Measurements from ENCODE around the gene DOCK10.

DNA sequence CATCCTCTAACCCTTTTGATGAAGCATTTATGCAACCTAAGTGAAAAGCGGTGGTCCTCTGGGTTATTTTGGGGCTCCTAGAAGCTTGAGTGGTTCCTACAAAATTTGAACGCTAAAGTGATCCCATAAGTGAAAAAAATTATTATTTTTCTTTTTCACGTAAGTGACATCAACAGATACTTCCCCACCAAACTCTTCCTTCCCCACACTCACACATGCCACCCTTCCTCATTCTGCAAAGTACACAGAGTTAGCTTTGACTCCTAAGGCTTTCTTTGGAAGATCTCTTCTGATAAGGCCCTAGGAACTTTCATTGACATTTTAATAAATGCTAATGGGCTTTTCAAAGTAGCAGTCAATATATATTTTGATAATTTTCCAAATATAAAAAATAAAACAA is 109.7 kb downstream of the DOCK10 start:
- TF ChIP-seq, protein P1, sequence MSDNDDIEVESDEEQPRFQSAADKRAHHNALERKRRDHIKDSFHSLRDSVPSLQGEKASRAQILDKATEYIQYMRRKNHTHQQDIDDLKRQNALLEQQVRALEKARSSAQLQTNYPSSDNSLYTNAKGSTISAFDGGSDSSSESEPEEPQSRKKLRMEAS (IDR thresholded peaks at IDR 0.05; ENCODE audit: low read depth, low read length): no peak
- TF ChIP-seq, protein P2, sequence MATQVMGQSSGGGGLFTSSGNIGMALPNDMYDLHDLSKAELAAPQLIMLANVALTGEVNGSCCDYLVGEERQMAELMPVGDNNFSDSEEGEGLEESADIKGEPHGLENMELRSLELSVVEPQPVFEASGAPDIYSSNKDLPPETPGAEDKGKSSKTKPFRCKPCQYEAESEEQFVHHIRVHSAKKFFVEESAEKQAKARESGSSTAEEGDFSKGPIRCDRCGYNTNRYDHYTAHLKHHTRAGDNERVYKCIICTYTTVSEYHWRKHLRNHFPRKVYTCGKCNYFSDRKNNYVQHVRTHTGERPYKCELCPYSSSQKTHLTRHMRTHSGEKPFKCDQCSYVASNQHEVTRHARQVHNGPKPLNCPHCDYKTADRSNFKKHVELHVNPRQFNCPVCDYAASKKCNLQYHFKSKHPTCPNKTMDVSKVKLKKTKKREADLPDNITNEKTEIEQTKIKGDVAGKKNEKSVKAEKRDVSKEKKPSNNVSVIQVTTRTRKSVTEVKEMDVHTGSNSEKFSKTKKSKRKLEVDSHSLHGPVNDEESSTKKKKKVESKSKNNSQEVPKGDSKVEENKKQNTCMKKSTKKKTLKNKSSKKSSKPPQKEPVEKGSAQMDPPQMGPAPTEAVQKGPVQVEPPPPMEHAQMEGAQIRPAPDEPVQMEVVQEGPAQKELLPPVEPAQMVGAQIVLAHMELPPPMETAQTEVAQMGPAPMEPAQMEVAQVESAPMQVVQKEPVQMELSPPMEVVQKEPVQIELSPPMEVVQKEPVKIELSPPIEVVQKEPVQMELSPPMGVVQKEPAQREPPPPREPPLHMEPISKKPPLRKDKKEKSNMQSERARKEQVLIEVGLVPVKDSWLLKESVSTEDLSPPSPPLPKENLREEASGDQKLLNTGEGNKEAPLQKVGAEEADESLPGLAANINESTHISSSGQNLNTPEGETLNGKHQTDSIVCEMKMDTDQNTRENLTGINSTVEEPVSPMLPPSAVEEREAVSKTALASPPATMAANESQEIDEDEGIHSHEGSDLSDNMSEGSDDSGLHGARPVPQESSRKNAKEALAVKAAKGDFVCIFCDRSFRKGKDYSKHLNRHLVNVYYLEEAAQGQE (IDR thresholded peaks at IDR 0.05; ENCODE audit: low read depth, low read length): no peak
- no peak for TF ChIP-seq SMAD1 (IDR thresholded peaks at IDR 0.05; ENCODE audit: low read depth, partially characterized antibody)
- TF ChIP-seq SUZ12 (IDR thresholded peaks at IDR 0.05; ENCODE audit: unreplicated experiment): no peak
- no peak for TF ChIP-seq PAX8 (IDR thresholded peaks at IDR 0.05)
- TF ChIP-seq POLR2A (IDR thresholded peaks at IDR 0.05; ENCODE audit: low read depth, low read length): no peak
- no peak for TF ChIP-seq CEBPB (IDR thresholded peaks at IDR 0.05; ENCODE audit: borderline replicate concordance in 1 of 2, low read depth in 2 of 2, low read length in 2 of 2)
